RWPE1 (cell line): ENCODE measurements around the gene OSBPL1A.

ENCODE experiments used
- CTCF ChIA-PET: fragments of 350-600 bp; sonication (Branson Sonifier 250); formaldehyde crosslinking; extraction: SDS; loops from one replicate; lab custom pipeline; 2021; lab: Yijun Ruan, JAX
- POLR2A ChIA-PET: fragments of 400-600 bp; formaldehyde crosslinking; extraction: SDS; loops from one replicate; lab custom pipeline; 2020; ENCODE audit warnings: antibody characterized with exemption; ENCODE audit not compliant: low non-redundant PET; lab: Yijun Ruan, JAX
- DNase-seq: peaks from one replicate; pipeline ENCODE4 v3.0.0; 2012; ENCODE audit warnings: low spot score
- H3K27ac ChIP-seq: fragments of 450-650 bp; 2 replicates; pipeline ENCODE4 v1.5.1; 2017
- CTCF ChIP-seq: fragments of 450-650 bp; conservative IDR thresholded peaks from 2 replicates; pipeline ENCODE4 v1.5.1; 2017; ENCODE audit warnings: low read depth, mild to moderate bottlenecking

Gene OSBPL1A

DNA sequence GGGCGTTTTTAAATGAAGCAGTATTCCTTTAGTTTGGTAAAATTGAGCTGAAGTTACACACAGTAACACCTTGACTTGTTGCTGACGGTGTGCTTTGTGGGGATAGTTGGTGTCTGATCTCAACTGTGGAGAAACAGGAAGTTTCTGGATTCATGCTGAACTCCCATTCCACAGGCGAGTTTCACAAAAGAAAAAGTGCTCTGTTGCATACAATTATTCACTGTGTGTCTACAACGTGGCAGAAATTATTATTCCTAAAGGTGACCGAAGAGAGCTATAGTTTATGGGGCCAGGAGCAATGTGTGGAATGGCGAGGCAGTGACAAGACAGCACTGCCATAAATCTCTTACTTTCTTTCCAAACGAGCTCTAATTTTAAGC is 259.2 kb downstream of the OSBPL1A start:
- ChIA-PET POLR2A (interaction anchor here (0.8 kb wide), 1 partner anchor 10 kb away, joined by 3 read pairs; no protein-coding TSS in a partner anchor), CTCF (no interaction called here)
- no peak for TF ChIP-seq CTCF
- peak overlapping the region; percentile 74 for H3K27ac ChIP-seq
- DNase-seq = no peak

DNA sequence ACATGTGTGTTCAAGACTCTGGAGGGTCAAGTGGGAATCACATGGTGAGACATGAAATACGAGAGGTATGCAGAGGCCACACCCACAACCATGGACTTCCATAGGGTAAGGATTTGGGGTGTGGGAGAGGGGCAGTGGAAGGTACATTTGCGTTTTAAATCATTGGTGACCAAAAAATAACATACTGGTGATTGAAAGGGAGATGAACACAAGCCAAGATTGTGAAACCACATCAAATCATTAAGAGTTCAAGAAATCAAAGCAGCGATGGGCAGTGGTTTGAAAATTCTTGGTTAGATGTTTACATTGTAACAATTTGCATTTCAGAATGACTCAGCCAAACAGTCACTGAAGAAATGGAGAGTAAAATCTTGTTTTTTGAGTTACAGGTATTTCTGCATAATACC is 260.7 kb downstream of the OSBPL1A start:
- no peak for TF ChIP-seq CTCF
- CTCF ChIA-PET = interaction anchor here (0.7 kb wide), 1 partner anchor 121 kb away, joined by 5 read pairs; no protein-coding TSS in a partner anchor
- no peak overlapping the region for H3K27ac ChIP-seq
- POLR2A ChIA-PET = no interaction called here
- no peak for DNase-seq

DNA sequence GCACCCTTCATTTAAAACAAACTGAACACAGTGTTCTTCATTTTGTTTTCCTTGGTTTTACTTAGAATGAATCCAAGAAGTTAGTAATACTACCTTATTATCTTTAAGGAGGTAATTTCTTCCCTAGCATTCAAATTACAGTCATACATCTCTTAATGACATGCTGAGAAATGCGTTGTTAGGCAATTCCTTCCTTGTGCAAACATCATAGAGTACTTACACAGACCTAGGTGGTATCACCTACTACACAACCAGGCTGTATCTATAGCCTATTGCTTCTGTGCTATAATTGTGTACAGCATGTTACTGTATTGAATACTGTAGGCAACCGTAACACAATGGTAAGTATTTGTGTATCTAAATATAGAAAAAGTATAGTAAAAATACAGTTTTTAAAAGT is 267.1 kb downstream of the OSBPL1A start:
- ChIA-PET CTCF (no interaction called here), POLR2A (no interaction called here)
- no peak for TF ChIP-seq CTCF
- no peak overlapping the region for H3K27ac ChIP-seq
- DNase-seq = no peak

DNA sequence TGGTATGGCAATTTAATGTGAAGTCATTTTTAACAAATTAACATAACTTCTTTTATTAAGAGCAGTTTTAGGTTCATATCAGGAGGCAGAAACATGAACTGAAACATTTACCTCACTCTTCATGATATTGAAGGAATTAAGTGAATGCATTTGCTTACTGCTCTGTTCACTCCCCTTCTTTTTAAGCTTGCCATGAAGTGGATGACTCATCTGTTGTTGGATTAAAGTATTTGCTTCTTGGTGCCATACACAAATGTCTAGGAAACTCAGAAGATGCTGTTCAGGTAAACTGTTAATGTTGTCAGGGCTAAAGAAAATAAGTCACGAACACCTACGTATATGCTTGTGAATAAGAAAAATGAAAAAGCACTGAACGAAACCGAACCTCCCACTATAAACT is 268.9 kb downstream of the OSBPL1A start:
- no peak overlapping the region for H3K27ac ChIP-seq
- no peak for DNase-seq
- POLR2A ChIA-PET = no interaction called here
- no peak for TF ChIP-seq CTCF
- CTCF ChIA-PET = interaction anchor here (0.6 kb wide), 1 partner anchor 1997 kb away, joined by 3 read pairs; no protein-coding TSS in a partner anchor

DNA sequence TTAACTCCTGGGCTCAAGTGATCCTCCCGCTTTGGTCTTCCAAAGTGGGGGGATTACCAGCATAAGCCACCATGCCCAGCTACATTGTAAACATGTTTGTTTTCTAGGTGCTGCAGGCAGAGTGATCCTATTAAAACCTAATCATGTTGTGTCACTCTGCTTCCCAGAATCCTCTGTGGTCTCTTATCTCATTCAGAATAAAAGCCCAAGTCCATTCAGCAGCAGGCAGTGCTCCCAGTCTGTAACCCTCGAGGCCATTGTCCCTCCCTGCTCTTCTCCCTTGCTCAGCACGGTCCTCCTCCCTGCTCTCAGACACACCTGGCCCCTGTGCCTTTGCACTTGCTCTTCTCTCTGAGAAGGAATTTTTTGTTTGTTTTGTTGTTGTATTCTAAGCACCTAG is 269.9 kb downstream of the OSBPL1A start:
- ChIA-PET POLR2A (no interaction called here), CTCF (interaction anchor here (0.6 kb wide), 1 partner anchor 601 kb away, joined by 6 read pairs; no protein-coding TSS in a partner anchor)
- H3K27ac ChIP-seq = no peak overlapping the region
- TF ChIP-seq CTCF = no peak
- no peak for DNase-seq

GRCh38 chr18:24126155-24126961 is 271.3 kb downstream of the OSBPL1A start:
- ChIA-PET CTCF (no interaction called here), POLR2A (no interaction called here)
- no peak for DNase-seq
- no peak overlapping the region for H3K27ac ChIP-seq
- TF ChIP-seq CTCF = no peak
